Measurements from ENCODE around the gene ARHGEF12. TPM values are rescaled to one million over a fixed set of nuclear protein-coding genes. Genes with fewer than 3 reads are reported as not detected.

Gene ARHGEF12
- polyA plus RNA-seq, 2 of the 4 experiments (the other 2 are of a cell fraction) = 16.7 to 27.2 TPM

DNA sequence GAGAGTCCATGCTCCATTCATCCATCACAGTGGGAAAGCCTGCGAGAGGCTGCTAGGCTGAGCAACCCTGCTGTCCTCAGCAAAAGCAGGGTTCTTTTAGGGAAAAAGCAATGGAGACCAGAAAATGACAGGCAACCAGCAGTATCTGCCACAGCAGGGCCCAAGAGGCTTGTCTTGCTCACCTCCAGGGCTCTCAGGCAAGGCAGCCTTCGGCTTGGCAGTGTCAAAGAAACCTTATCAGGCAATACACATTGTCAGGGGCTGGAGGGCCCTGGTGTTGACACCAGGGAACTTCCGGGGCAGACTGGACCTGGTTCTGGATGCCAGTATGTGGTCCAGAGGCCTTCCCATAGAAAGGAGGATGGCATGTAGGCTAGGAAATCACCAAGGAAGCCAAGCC, 21.4 kb upstream of the ARHGEF12 start (continued):
- TF ChIP-seq, protein P1, sequence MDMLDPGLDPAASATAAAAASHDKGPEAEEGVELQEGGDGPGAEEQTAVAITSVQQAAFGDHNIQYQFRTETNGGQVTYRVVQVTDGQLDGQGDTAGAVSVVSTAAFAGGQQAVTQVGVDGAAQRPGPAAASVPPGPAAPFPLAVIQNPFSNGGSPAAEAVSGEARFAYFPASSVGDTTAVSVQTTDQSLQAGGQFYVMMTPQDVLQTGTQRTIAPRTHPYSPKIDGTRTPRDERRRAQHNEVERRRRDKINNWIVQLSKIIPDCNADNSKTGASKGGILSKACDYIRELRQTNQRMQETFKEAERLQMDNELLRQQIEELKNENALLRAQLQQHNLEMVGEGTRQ (IDR thresholded peaks at IDR 0.05) = no peak
- TF ChIP-seq RARB (CRISPR knock-in tag; IDR thresholded peaks at IDR 0.05) = no peak

DNA sequence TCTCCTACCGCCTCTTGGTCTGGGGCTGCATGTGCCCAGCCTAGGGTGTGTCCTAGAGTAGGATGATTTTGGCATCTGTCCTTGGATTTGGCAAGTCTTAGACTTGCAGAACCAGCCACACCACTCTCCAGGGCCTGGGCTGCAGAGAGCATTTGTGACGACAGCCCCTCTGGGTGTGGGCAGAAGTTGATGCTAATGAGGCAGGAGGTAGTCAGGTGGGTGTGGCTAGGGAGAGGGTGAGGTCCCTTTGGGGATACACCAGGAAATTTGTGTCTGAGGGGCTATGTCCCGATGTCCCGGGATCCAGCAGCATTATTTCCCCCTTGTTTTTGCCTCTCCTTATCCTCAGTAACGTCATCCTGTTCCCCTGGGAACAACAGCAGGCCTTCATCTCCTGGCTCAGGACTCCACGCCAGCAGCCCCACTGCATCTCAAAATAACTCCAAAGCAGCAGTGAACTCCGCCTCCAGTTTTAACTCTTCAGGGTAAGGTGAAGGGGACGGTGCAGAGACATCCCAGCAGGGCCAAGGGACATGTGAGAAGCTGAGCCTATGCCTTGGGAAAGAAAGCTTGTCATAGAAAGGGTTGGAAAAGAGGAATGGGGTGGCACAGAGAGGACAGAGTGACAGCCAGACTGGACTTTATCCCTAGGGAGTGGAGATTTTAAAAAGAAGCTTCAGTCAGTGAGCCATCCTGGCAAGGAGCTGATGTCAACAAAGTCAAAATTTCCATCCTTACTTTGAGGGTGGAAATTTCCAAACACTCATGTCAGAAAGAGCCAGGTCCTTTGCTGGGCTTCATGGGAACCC, 19.1 kb upstream of the ARHGEF12 start:
- ChIA-PET POLR2A (no interaction called here), CTCF (interaction anchor here (0.6 to 1.1 kb wide), 7 partner anchors 10 to 1068 kb away, joined by 3 to 5 read pairs (median 3); no protein-coding TSS in a partner anchor)
- WGBS (ENCODE audit: missing lambda C conversion rate) = 57% methylated on average over 8 of the region's 8 CpGs
- Histone ChIP-seq H3K4me2 (no peak overlapping the region), H3K27ac (no peak overlapping the region), H3K4me3 (no peak overlapping the region), H3K4me1 (no peaks in the 10 kb centered on the region), H3K9me3 (no peaks in the 10 kb centered on the region)
- no peak for DNase-seq (ENCODE audit: low read depth in 1 of 2, low spot score in 1 of 2)
- FAIRE-seq = no peak
- no peak for ATAC-seq
- TF ChIP-seq SREBF2 (IDR thresholded peaks at IDR 0.05) = no peak
- no peak for TF ChIP-seq EHMT2 (IDR thresholded peaks at IDR 0.05; ENCODE audit: low read depth)
- no peak for TF ChIP-seq CHD2 (IDR thresholded peaks at IDR 0.05; ENCODE audit: low read length, partially characterized antibody)
- no peak for TF ChIP-seq RFX5 (IDR thresholded peaks at IDR 0.05)
- TF ChIP-seq HEYL (CRISPR knock-in tag; IDR thresholded peaks at IDR 0.05) = no peak
- no peak for TF ChIP-seq TFCP2L1 (CRISPR knock-in tag; IDR thresholded peaks at IDR 0.05)
- no peak for TF ChIP-seq ZFP36 (IDR thresholded peaks at IDR 0.05; ENCODE audit: borderline replicate concordance, partially characterized antibody)
- no peak for TF ChIP-seq FOSB (CRISPR knock-in tag; IDR thresholded peaks at IDR 0.05)
- no peak for TF ChIP-seq RARB (CRISPR knock-in tag; IDR thresholded peaks at IDR 0.05)
- TF ChIP-seq ZC3H11A (IDR thresholded peaks at IDR 0.05) = no peak
- TF ChIP-seq MYC (IDR thresholded peaks at IDR 0.05; ENCODE audit: borderline replicate concordance, low read length) = no peak

DNA sequence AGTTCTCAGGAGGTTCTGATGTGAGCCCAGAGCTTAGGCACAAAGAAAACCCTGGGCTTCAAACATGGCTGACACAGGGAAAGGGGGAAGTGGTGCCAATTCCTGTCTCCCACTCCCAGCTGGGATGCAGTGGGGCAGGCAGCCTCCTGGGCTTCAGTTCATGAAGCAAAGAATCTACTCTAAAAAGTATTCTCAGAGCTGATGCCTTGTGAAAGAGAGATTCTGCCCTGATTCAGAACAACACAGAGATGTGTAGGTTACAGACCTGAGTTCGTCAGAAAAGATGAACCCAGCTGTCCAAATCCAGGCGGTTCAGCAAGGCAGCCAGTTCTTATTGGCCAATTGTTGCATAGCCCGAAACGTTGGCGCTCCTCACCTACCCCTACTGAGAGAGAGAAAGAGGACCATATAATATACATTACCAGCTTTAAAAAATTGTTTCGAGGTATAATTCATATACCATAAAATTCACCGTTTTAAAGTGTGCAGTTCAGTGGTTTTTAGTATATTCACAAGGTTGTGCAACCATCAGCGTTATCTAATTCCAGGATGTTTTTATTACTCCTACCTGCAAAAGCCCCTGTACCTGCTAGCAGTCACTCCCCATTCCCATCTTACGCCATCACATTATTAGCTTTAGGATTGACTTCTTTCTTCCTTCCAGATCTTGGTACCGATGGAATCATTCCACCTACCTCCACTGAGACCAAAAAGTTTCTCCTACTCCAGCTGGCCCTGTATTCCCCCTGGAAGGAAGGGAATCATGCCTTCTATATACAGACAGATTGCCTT, 18.3 kb upstream of the ARHGEF12 start:
- H3K9me3 ChIP-seq = no peaks in the 10 kb centered on the region
- H3K4me2 ChIP-seq = no peak overlapping the region
- 66% methylated on average over 10 of the region's 10 CpGs for WGBS (ENCODE audit: missing lambda C conversion rate)
- no peak overlapping the region for H3K27ac ChIP-seq
- CTCF ChIA-PET = interaction anchor here (0.6 to 1.3 kb wide), 7 partner anchors 11 to 632 kb away, joined by 3 to 5 read pairs (median 3); no protein-coding TSS in a partner anchor
- H3K4me1 ChIP-seq = no peaks in the 10 kb centered on the region
- ATAC-seq (no peak), FAIRE-seq (no peak), DNase-seq (ENCODE audit: low read depth in 1 of 2, low spot score in 1 of 2) (no peak)
- H3K4me3 ChIP-seq = no peak overlapping the region
- POLR2A ChIA-PET = no interaction called here
- no peak for TF ChIP-seq EP300 (IDR thresholded peaks at IDR 0.05)
- TF ChIP-seq, protein P1 (IDR thresholded peaks at IDR 0.05) = no peak
- TF ChIP-seq, protein P2, sequence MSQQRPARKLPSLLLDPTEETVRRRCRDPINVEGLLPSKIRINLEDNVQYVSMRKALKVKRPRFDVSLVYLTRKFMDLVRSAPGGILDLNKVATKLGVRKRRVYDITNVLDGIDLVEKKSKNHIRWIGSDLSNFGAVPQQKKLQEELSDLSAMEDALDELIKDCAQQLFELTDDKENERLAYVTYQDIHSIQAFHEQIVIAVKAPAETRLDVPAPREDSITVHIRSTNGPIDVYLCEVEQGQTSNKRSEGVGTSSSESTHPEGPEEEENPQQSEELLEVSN (IDR thresholded peaks at IDR 0.05; ENCODE audit: borderline replicate concordance, low read depth) = no peak
- TF ChIP-seq, protein P3, sequence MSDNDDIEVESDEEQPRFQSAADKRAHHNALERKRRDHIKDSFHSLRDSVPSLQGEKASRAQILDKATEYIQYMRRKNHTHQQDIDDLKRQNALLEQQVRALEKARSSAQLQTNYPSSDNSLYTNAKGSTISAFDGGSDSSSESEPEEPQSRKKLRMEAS (IDR thresholded peaks at IDR 0.05) = no peak
- TF ChIP-seq, protein P4, sequence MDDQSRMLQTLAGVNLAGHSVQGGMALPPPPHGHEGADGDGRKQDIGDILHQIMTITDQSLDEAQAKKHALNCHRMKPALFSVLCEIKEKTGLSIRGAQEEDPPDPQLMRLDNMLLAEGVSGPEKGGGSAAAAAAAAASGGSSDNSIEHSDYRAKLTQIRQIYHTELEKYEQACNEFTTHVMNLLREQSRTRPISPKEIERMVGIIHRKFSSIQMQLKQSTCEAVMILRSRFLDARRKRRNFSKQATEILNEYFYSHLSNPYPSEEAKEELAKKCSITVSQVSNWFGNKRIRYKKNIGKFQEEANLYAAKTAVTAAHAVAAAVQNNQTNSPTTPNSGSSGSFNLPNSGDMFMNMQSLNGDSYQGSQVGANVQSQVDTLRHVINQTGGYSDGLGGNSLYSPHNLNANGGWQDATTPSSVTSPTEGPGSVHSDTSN (IDR thresholded peaks at IDR 0.05) = no peak
- TF ChIP-seq, protein P5, sequence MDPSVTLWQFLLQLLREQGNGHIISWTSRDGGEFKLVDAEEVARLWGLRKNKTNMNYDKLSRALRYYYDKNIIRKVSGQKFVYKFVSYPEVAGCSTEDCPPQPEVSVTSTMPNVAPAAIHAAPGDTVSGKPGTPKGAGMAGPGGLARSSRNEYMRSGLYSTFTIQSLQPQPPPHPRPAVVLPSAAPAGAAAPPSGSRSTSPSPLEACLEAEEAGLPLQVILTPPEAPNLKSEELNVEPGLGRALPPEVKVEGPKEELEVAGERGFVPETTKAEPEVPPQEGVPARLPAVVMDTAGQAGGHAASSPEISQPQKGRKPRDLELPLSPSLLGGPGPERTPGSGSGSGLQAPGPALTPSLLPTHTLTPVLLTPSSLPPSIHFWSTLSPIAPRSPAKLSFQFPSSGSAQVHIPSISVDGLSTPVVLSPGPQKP (IDR thresholded peaks at IDR 0.05; ENCODE audit: low read depth, low read length) = no peak
- TF ChIP-seq ZFP36 (IDR thresholded peaks at IDR 0.05; ENCODE audit: borderline replicate concordance, partially characterized antibody) = no peak
- TF ChIP-seq KDM1A (IDR thresholded peaks at IDR 0.05; ENCODE audit: low read depth) = no peak
- TF ChIP-seq POLR2A (IDR thresholded peaks at IDR 0.05; ENCODE audit: low read length) = no peak
- no peak for TF ChIP-seq MAFK (IDR thresholded peaks at IDR 0.05; ENCODE audit: partially characterized antibody)
- TF ChIP-seq, protein P6, sequence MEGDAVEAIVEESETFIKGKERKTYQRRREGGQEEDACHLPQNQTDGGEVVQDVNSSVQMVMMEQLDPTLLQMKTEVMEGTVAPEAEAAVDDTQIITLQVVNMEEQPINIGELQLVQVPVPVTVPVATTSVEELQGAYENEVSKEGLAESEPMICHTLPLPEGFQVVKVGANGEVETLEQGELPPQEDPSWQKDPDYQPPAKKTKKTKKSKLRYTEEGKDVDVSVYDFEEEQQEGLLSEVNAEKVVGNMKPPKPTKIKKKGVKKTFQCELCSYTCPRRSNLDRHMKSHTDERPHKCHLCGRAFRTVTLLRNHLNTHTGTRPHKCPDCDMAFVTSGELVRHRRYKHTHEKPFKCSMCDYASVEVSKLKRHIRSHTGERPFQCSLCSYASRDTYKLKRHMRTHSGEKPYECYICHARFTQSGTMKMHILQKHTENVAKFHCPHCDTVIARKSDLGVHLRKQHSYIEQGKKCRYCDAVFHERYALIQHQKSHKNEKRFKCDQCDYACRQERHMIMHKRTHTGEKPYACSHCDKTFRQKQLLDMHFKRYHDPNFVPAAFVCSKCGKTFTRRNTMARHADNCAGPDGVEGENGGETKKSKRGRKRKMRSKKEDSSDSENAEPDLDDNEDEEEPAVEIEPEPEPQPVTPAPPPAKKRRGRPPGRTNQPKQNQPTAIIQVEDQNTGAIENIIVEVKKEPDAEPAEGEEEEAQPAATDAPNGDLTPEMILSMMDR (IDR thresholded peaks at IDR 0.05) = no peak
- TF ChIP-seq NFE2L2 (conservative IDR thresholded peaks at IDR 0.05; ENCODE audit: low read length) = no peak
- TF ChIP-seq HDAC2 (IDR thresholded peaks at IDR 0.05) = no peak
- no peak for TF ChIP-seq ZSCAN20 (CRISPR knock-in tag; IDR thresholded peaks at IDR 0.05)
- no peak for TF ChIP-seq MYC (IDR thresholded peaks at IDR 0.05; ENCODE audit: borderline replicate concordance, low read length)
